K562 (cell line): Measurements from ENCODE around the gene GNPTAB. TPM values are rescaled to one million over a fixed set of nuclear protein-coding genes. Genes with fewer than 3 reads are reported as not detected.

Experiments used
- ARNT ChIP-seq, 2 experiments: fragments of 450-650 bp; IDR thresholded peaks; 2 replicates each; pipeline ENCODE4 v1.6.1; 2016; ENCODE audit warnings: mild to moderate bottlenecking in 1 of 2
- ATF7 ChIP-seq: fragments of 450-650 bp; IDR thresholded peaks from 2 replicates; pipeline ENCODE4 v1.7.1; 2014; ENCODE audit warnings: mild to moderate bottlenecking, moderate library complexity
- CBX8 ChIP-seq: fragments of 200-600 bp; sonication (generic); IDR thresholded peaks from 2 replicates; pipeline ENCODE4 v1.6.1; 2012; ENCODE audit warnings: borderline replicate concordance, mixed run types, low read depth, mild to moderate bottlenecking, moderate library complexity, mixed read lengths, low read length, control low read depth, inconsistent platforms; ENCODE audit not compliant: poor library complexity, severe bottlenecking; ENCODE audit errors: extremely low read depth
- CTCF ChIP-seq, 3 experiments: IDR thresholded peaks in 2 of 3; conservative IDR thresholded peaks in 1 of 3; 2 replicates each; pipeline ENCODE4 v1.5.1; 2011 to 2012; ENCODE audit warnings: low read length in 3 of 3, mild to moderate bottlenecking in 3 of 3, control low read depth in 2 of 3, improper control_type of control experiment in 1 of 3, inconsistent platforms in 1 of 3, low read depth in 1 of 3, mixed read lengths in 1 of 3, moderate library complexity in 1 of 3; ENCODE audit not compliant: insufficient read depth in 2 of 3
- JUN ChIP-seq, 2 experiments: sonication (generic) in 1 of 2; formaldehyde crosslinking in 1 of 2; IDR thresholded peaks; 2 replicates each; pipeline versions ENCODE4 v1.6.1 to v1.8.0; 2012 to 2022; ENCODE audit warnings: borderline replicate concordance in 2 of 2, mild to moderate bottlenecking in 2 of 2, improper control_type of control experiment in 1 of 2, low read depth in 1 of 2, low read length in 1 of 2, missing genetic modification reagents in 1 of 2
- KDM2B ChIP-seq: fragments of 250-450 bp; sonication (Bioruptor Pico); IDR thresholded peaks from 2 replicates; pipeline ENCODE4 v1.8.0; 2021; ENCODE audit warnings: mild to moderate bottlenecking, moderate library complexity
- LEF1 ChIP-seq: fragments of 450-650 bp; IDR thresholded peaks from 2 replicates; pipeline ENCODE4 v1.6.1; 2016; ENCODE audit warnings: mild to moderate bottlenecking
- MEIS2 ChIP-seq: fragments of 450-650 bp; IDR thresholded peaks from 2 replicates; pipeline ENCODE4 v1.6.1; 2014; ENCODE audit warnings: mild to moderate bottlenecking; ENCODE audit not compliant: partially characterized antibody
- NEUROD1 ChIP-seq: fragments of 150-350 bp; IDR thresholded peaks from 2 replicates; pipeline ENCODE4 v1.6.1; 2014; ENCODE audit warnings: borderline replicate concordance, low read length, low read depth; ENCODE audit not compliant: partially characterized antibody
- NR2C2 ChIP-seq, 2 experiments: fragments of 200-800 bp in 1 of 2; sonication (Bioruptor generic) in 1 of 2; sonication (generic) in 1 of 2; formaldehyde crosslinking in 1 of 2; IDR thresholded peaks; 2 replicates each; pipeline versions ENCODE4 v1.6.1 to v1.8.0; 2016 to 2022; ENCODE audit warnings: mild to moderate bottlenecking in 1 of 2, missing compliant biosample characterization in 1 of 2, missing genetic modification characterization in 1 of 2, missing genetic modification reagents in 1 of 2
- RBFOX2 ChIP-seq: fragments of 200-400 bp; formaldehyde crosslinking; IDR thresholded peaks from 2 replicates; pipeline ENCODE4 v1.6.1; 2017; ENCODE audit warnings: low read depth, mild to moderate bottlenecking, low read length, moderate library complexity
- SFPQ ChIP-seq: fragments of 200-400 bp; formaldehyde crosslinking; IDR thresholded peaks from 2 replicates; pipeline ENCODE4 v1.6.1; 2017; ENCODE audit warnings: mild to moderate bottlenecking, low read depth, low read length, moderate library complexity
- SMARCE1 ChIP-seq: fragments of 450-650 bp; IDR thresholded peaks from 2 replicates; pipeline ENCODE4 v1.7.1; 2016; ENCODE audit warnings: mild to moderate bottlenecking
- ZFX ChIP-seq: sonication (generic); formaldehyde crosslinking; IDR thresholded peaks from 2 replicates; pipeline ENCODE4 v1.8.0; 2022; ENCODE audit warnings: mild to moderate bottlenecking, missing genetic modification reagents, moderate library complexity
- ZNF609 ChIP-seq: sonication (generic); formaldehyde crosslinking; IDR thresholded peaks from 2 replicates; pipeline ENCODE4 v1.8.1; 2023; ENCODE audit warnings: missing genetic modification reagents, mild to moderate bottlenecking, borderline replicate concordance
- polyA plus RNA-seq, 8 experiments: library from polyadenylated mRNA; depleted of rRNA in 4 of 8; stranded (reverse) in 5 of 8; unstranded in 3 of 8; fragments of >200 nt; fragmentation: Nextera tagmentation in 2 of 8; fragmentation: Illumina TruSeq in 1 of 8; extraction: Ambion mirVana in 2 of 8; extraction: Trizol in 1 of 8; gene quantifications; 2 replicates each; pipeline versions ENCODE4 v1.2.1 to v1.2.3, GENCODE V29; 2011 to 2014; ENCODE audit warnings: inconsistent platforms in 1 of 8, missing spikeins in 1 of 8
- total RNA-seq, 7 experiments: library from RNA; depleted of rRNA in 6 of 7; stranded (reverse); fragments of >200 nt in 6 of 7; fragmentation: Illumina TruSeq in 2 of 7; extraction: Trizol in 2 of 7; gene quantifications; 2 replicates each; pipeline versions ENCODE4 v1.2.1 to v1.2.3, GENCODE V29; 2011 to 2021; ENCODE audit warnings: low replicate concordance in 1 of 7

Gene GNPTAB
- total and polyA plus RNA-seq, 9 of the 15 experiments (the other 6 are each of a cell fraction or from before 2014, with no cell fraction given): 5.9 to 23.2 (median 19.3) TPM

GRCh38 chr12:101697197-101697929, 133.4 kb downstream of the GNPTAB start, which contains the start of gene CHPT1 (continued):
- TF ChIP-seq CTCF (IDR thresholded peaks at IDR 0.05 in 2 of 3, conservative IDR thresholded peaks at IDR 0.05 in 1 of 3; ENCODE audit: insufficient read depth in 2 of 3, low read depth in 1 of 3, low read length in 3 of 3): no peak
- TF ChIP-seq MEIS2: no peak
- TF ChIP-seq CBX8: no peak
- TF ChIP-seq NEUROD1: peak; percentile 37
- no peak; the same call in 1 of the 2 replicates for TF ChIP-seq ATF7
- TF ChIP-seq KDM2B: peak; percentile 63; the same call in 1 of the 2 replicates
- no peak for TF ChIP-seq ARNT (IDR thresholded peaks at IDR 0.05)
- no peak for TF ChIP-seq JUN (IDR thresholded peaks at IDR 0.05; ENCODE audit: borderline replicate concordance, low read depth, low read length)
- TF ChIP-seq JUN (CRISPR knock-in tag; IDR thresholded peaks at IDR 0.05; ENCODE audit: borderline replicate concordance): no peak; the same call in 1 of the 2 replicates
- TF ChIP-seq ZNF609 (CRISPR knock-in tag): no peak
- TF ChIP-seq ZFX (CRISPR knock-in tag): peak; percentile 83
- TF ChIP-seq RBFOX2: peak; percentile 77
- TF ChIP-seq SMARCE1: no peak; the same call in 1 of the 2 replicates
- no peak for TF ChIP-seq LEF1
- no peak for TF ChIP-seq SFPQ
- no peak for TF ChIP-seq NR2C2 (CRISPR knock-in tag; IDR thresholded peaks at IDR 0.05)
- peak; percentile 88 for TF ChIP-seq NR2C2 (tag; IDR thresholded peaks at IDR 0.05)
